GM19099 (cell line): ENCODE results near the gene TMEM91.

ENCODE experiments used
- POLR2A ChIP-seq: IDR thresholded peaks from 3 replicates; pipeline ENCODE4 v1.6.1; 2011; ENCODE audit warnings: low read depth; ENCODE audit not compliant: insufficient read length; ENCODE audit errors: extremely low read depth

Gene TMEM91

DNA sequence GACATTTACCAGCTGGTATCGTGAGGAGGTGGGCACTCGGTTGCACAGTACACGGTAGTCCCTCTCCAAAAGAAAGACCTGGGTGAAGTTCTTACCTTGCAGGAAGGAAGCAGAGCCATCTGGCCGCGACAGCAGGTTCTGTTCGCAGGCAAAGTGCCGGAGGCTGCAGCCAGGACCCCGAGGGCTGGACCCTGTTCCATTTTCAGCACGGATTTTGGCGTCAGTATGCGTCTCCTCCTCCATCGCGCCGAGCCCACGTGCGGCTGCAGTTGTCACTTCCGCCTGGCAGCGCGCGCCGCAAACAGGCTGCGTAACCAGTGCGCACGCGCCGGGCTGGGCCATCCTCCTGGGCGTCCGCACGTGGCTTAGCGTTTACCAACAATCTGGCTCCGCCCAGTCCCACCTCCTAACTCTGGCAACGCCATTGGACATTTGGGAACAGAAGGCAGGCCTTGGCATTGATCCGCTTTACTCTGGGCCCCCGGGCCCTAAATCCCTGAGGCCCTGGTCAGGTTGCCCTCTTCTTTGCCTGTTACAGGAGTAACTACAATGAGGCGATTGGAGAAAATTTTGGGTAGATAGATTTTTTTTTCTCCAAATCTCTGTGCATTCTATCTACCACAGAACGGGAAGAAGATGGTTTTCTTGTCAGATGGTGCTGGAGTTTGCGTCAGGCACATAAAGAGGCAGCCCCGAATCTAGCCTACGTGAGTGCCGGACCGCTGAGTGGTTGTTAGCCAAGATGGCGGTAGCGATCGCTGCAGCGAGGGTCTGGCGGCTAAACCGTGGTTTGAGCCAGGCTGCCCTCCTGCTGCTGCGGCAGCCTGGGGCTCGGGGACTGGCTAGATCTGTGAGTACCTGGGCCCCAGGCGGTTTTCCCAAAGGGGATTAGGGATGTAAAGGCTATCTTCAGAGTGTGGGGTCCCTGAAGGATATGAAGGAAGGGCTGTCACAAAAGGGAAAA, 21.0 kb downstream of the TMEM91 start, which contains the start of the genes BCKDHA and EXOSC5:
BCKDHA (plus strand) TSS at position 733 of the 964 bp plus-strand sequence; CDS start at position 743, 10 bp downstream.
EXOSC5 (minus strand) TSS at position 274 of the 964 bp plus-strand sequence; CDS start at position 243, 31 bp downstream.
- peak; percentile 69 for TF ChIP-seq POLR2A

DNA sequence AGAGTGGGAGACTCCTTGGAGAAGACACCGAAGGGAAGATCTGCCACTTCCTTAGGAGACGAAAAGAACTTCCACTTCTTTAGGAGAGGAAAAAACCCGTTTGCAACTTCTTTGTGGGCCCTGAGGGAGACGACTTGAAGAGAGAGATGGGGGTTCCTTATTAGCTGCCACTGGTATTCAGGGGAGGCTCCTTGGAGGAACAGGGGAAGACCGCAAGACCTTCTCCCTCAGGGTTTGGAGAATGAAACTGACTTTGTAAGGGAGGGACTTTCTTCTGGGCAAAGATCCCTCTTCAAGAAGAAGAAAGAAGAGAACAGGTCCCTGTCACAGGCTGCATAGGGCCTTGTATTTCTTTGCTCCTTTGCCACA, 21.7 kb downstream of the TMEM91 start:
- no peak for TF ChIP-seq POLR2A

DNA sequence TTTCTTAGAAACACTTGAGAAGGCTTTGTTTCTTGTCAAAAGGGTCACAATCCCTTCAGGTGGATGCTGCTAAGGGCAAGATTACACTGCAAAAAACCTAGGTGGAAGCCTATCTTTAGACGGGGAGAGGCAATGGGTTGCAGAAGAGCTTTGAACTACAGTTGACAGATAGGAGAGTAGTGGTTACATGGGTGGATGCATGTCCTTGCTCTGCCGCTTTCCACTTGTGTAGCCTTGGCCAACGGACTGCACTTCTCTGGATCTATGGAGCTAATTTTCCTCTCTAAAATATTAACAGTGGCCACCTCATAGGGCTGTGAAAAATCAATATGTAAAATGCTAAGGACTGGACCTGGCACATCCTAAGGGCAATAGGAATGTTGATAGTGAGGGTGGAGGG, 22.3 kb downstream of the TMEM91 start:
- TF ChIP-seq POLR2A, result no peak

DNA sequence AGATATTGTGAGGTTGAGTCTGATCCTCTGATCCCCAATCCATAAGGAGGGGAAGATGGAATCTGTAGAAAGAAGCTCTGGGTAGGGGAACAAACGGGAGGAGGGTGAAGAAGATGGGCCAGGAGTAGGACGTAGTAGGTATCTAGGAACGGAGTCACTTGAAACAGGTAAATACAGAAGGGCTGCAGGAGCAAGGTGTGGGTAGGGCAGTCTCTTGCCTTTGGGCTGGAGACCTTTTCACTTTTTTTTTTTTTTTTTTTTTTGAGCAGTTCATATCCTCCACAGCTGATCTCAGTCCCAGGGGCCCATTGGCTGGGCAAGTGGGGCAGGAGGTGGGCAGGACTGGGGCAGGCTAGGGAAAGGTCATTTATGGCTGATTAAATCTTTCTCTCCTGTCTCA, 22.8 kb downstream of the TMEM91 start:
- no peak for TF ChIP-seq POLR2A

DNA sequence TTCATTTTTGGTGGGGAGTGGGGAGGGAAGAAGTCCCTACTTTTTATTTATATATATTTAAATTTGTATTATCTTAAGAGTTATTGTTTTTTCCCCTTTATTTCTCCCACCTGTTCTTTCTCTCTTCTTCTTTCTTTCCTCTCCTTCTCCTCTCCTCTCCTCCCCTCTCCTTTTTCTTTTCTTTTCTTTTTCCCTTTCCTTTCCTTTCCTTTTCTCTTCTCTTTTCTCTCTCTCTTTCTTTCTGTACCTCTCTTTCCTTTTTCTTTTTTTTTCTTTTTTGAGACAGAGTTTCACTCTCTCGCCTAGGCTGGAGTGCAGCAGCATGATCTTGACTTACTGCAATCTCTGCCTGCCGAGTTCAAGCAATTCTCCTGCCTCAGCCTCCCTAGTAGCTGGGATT, 23.2 kb downstream of the TMEM91 start:
- no peak for TF ChIP-seq POLR2A

DNA sequence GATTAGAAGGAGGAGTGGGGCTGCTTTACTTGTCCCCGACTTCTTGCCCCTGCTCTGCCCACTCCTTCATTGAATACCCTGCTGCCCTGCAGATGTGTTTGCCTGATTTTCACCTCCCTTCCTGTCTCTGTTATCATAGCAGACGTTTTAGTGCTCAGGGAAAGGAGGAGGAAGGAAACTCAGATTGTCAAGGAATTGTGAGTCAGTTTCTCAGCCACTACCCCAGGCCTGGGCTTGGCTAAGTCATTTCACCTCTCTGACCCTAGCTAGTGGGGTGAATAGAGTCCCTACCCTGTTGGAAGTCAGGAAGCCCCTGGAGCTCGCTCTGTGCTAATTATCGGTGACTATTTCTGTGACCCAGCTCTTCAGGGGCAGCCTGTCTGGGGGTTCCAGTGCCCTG, 25.1 kb downstream of the TMEM91 start:
- TF ChIP-seq POLR2A, result no peak

DNA sequence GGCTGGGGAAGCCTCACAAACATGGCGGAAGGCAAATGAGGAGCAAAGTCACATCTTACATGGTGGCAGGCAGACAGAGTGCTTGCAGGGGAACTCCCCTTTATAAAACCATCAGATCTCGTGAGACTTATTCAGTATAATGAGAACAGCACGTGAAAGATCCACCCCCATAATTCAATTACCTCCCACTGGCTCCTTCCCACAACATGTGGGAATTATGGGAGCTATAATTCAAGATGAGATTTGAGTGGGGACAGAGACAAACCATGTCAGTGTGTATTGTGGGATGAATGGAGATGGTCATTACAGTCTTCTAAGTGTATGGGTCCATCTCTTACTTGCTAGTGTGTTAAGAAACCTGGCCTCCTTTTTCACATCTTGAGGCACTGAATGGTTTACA, 25.7 kb downstream of the TMEM91 start:
- TF ChIP-seq POLR2A, result no peak

DNA sequence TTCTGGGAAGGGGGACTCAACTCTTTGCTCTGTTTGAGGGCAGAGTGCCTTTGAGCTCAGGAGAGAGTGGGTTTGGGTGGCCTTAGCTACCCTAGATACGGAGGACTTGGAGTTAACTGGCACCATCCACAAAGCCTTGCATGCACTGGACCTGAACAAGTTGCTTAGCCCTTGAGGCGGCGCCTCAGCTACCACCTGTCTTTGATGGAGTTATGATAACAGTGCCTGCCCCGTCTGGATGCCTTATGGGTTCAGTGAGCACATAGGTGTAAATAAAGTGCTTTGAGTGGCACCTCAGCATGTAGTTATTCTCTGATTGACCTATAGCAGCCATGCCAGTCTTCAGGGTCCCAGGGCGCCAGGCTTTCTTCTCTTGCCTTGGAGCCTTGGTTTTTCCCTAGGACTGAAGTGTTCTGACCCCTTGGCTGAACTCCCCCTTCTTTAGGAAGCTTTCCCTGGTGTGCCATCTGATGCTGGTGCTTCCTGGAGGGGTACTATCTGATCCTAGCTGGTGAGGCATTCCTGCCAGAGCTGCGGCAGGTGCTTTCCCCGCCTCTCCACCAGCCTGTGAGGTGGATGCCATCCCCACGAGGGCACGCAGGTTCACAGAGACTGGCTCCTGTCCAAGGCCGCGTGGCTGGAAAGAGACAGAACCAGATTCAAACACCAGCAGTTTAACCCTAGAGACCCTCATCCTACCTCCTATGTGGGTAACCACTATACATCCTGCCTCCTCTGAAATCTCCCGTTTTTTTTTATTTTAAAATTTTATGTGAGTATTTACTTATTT, 27.0 kb downstream of the TMEM91 start:
- TF ChIP-seq POLR2A, result no peak

DNA sequence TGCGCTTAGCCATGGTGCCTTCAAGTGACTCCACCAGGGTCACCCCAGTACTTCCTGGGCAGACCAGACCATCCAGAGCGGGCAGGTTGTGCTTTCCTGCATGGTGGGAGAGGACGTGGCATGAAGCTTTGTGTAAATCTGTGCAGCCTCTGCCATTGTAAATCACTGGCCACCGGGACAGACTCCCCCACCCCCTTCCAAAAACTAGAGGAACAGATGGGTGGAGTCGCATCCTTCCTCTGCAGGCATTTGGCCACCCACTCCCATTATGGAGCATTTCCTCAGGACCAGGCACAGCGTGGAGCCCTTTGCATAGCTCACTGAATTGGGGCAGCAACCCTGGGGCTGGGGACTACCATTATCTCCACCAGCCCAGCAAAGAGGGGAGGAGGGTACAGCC, 29.4 kb downstream of the TMEM91 start:
- TF ChIP-seq POLR2A, result no peak

DNA sequence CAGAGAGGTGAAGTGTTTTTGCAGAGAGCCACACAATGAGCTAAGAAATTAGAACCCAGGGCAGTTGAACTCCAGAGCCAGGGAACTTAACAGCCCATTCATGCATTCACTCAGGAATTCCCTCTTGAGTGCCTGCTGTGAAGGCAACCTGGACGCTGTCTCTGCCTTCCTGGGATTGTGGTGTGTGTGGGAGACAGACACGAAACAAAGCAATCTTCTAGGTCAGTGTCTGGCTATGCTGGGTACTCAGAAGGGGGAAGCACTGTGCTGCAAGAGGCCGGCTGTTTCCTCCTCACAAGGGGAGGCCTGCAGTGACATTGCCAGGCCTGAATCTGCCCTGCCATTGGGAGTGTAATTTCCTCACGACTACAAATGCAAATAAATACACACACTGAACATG, 30.9 kb downstream of the TMEM91 start:
- no peak for TF ChIP-seq POLR2A

DNA sequence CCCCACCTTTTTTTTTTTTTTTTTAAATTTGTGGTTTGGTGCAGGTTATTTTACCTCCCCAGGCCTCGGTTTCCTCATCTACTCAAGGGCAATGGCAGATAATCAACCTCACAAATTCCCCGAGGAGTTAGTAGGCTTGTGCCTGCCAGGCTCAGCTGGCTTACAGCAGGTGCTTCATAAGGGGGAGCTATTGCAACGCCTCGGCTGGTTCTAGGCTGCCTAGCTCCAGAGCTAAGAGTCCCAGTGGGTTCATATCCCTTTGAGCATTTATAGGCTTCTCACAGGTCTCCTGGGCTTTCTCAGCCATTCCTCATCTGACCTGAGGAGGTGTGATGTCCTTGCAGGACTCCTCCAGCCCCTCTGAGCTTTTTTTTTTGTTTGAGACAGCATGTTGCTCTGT, 31.9 kb downstream of the TMEM91 start:
- TF ChIP-seq POLR2A, result no peak

DNA sequence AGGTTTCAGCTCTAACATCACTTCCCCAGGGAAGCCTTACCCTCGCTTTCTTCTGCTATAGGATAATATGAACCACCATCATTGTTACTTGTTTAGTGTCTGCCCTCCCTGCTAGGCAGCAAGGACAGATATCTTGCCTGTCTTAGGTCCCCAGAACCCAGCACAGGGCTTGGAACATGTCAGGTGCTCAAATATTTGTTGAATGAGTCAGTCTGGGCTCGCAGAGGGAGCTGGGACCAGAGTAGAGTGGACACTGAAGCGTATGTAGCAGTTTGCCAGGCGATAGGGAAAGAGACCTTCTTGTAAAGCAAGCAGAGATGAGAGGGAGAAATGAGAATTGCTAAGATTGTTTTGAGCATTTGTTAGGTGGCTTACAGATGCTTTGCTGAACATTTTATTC, 33.0 kb downstream of the TMEM91 start:
- TF ChIP-seq POLR2A, result no peak

DNA sequence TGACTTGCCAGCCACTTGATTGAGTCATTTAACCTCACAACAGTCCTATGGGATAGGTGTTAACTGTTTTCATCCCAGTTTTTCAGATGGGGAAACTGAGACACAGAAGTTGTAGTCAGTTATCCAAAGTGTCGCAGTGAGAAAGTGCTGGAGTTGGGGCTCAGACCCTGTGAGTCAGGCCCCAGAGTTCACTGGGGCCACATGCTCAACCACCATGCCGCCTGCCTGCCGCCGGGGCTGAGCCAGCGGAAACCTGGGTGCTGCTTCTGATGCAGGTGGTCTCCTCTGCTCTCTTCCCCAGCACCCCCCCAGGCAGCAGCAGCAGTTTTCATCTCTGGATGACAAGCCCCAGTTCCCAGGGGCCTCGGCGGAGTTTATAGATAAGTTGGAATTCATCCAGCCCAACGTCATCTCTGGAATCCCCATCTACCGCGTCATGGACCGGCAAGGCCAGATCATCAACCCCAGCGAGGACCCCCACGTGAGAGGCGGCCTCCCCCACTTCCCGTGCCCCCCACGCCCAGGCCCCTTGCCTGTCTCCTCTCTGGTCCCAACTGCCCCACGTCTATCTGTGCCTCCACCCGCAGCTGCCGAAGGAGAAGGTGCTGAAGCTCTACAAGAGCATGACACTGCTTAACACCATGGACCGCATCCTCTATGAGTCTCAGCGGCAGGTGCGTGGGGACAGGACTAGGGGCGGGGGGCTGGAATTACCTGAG, 34.2 kb downstream of the TMEM91 start:
- TF ChIP-seq POLR2A, result no peak

DNA sequence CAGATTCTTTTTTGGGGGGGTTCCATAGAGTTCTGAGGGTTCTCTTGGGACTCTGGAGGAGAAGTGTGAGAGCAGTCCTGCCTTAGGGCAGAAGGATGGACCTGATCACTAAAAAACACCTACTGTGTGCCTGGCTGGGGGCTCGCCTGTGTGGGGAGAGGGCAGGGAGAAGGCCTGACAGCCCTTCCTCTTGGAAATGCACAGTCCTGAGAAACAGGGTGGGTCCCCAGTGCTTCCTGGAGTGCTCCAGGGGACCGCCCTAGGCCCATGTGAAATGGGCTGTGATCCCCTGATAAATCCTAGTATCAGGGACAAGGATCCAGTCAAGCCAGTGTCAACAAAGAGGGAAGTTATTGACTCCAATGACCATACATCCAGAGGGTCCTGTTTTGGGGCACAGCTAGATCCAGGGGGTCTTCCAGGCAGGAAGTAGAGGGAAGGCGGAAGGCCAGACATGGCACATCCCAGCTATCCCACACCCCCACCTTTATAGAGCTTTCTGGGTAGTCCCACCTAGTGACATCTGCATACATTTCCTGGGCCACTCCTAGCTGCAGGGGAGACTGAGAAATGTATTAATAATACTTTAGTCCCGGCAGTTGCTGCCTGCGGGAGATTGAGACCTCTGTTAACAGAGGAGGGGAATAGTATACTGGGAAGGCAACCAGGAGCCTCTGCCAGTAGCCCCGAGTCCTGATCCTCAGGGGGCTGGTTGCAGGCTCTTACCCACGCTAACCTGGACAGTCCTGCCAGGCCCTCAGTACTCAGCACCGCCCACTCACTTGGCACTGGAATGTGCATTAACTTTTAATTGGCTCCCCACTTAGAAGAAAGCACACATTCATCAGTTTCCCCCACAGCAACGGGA, 35.0 kb downstream of the TMEM91 start:
- no peak for TF ChIP-seq POLR2A
